WERI-Rb-1 (cell line): Measurements from ENCODE around the gene ARHGEF4.

ENCODE experiments used
- DNase-seq: peaks from one replicate; pipeline ENCODE4 v3.0.0-alpha.2; 2020
- H3K27ac ChIP-seq: fragments of 250-450 bp; sonication (Bioruptor Pico); 2 replicates; pipeline ENCODE4 v1.5.1; 2020; ENCODE audit warnings: mild to moderate bottlenecking, moderate library complexity
- H3K27me3 ChIP-seq: fragments of 250-450 bp; sonication (Bioruptor Pico); 2 replicates; pipeline ENCODE4 v1.5.1; 2021; ENCODE audit warnings: mild to moderate bottlenecking, low read depth, moderate library complexity; ENCODE audit not compliant: insufficient read depth, severe bottlenecking
- H3K36me3 ChIP-seq: fragments of 250-450 bp; sonication (Bioruptor Pico); 2 replicates; pipeline ENCODE4 v1.5.1; 2020; ENCODE audit warnings: mild to moderate bottlenecking, moderate library complexity
- H3K4me3 ChIP-seq: 2 replicates; pipeline ENCODE4 v1.5.1; 2011; ENCODE audit warnings: low read depth, mild to moderate bottlenecking, control low read depth, low read length
- H3K9me3 ChIP-seq: fragments of 250-450 bp; sonication (Bioruptor Pico); 2 replicates; pipeline ENCODE4 v1.5.1; 2021; ENCODE audit warnings: mild to moderate bottlenecking, moderate library complexity; ENCODE audit not compliant: severe bottlenecking
- TF ChIP-seq, protein P1 (sequence below): IDR thresholded peaks from 2 replicates; pipeline ENCODE4 v1.5.1; 2011; ENCODE audit warnings: low read depth, mild to moderate bottlenecking, control low read depth, inconsistent platforms, low read length

ARHGEF4 gene

DNA sequence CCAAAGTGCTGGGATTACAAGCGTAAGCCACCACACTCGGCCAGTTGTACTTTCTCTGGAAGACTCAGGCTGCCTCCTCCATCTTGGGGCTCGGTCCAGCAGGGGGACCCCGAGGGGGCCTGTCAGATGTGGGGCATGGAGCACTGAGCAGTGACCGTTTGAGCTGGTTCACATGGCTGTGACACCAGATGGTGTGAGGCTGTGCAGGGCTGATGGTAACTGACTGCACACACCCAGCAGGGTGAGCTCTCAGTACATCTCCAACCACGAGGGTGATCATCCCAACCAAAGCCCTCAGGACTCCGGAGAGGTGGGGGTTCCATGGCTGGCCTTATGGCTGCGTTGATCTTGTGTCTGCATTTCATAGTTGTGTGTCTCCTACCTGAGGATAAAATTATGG, 193.1 kb downstream of the ARHGEF4 start:
- no peak for DNase-seq

DNA sequence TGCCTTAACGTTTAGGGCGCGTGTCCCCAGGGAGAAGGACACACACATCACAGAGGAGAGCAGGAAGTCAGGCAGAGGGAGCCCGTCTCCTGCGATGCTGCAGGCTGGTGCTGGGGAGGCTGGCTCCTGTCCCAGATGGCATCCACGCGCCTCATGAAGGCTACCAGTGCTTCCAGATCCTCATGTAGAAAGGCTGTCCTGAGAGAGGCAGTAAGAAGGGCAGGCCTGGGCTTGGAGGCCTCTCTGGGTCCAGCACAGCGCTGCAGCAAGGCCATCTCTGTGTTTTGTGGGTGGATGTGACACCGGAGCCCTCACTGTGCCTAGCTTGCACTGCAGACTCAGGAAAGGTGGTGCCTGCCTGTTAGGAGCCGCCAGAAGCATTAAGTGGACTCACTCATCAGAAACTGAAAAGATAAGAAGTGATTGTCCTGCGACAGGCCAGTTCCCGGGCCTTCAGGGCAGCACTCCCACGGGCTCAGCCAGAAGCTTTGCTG, 193.8 kb downstream of the ARHGEF4 start:
- DNase-seq: no peak
- H3K36me3 ChIP-seq: no peaks in the 10 kb centered on the region
- no peak overlapping the region for H3K27ac ChIP-seq
- TF ChIP-seq, protein P1, sequence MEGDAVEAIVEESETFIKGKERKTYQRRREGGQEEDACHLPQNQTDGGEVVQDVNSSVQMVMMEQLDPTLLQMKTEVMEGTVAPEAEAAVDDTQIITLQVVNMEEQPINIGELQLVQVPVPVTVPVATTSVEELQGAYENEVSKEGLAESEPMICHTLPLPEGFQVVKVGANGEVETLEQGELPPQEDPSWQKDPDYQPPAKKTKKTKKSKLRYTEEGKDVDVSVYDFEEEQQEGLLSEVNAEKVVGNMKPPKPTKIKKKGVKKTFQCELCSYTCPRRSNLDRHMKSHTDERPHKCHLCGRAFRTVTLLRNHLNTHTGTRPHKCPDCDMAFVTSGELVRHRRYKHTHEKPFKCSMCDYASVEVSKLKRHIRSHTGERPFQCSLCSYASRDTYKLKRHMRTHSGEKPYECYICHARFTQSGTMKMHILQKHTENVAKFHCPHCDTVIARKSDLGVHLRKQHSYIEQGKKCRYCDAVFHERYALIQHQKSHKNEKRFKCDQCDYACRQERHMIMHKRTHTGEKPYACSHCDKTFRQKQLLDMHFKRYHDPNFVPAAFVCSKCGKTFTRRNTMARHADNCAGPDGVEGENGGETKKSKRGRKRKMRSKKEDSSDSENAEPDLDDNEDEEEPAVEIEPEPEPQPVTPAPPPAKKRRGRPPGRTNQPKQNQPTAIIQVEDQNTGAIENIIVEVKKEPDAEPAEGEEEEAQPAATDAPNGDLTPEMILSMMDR: no peak
- H3K27me3 ChIP-seq: no peaks in the 10 kb centered on the region
- peaks cover 6% of the 10 kb centered on the region for H3K9me3 ChIP-seq
- H3K4me3 ChIP-seq: no peak overlapping the region

More for the DNA sequence above, 193.1 kb downstream of the ARHGEF4 start:
- Histone ChIP-seq H3K27ac (no peak overlapping the region), H3K4me3 (no peak overlapping the region), H3K27me3 (no peaks in the 10 kb centered on the region), H3K9me3 (peaks cover 6% of the 10 kb centered on the region), H3K36me3 (no peaks in the 10 kb centered on the region)
- TF ChIP-seq, protein P1: no peak

DNA sequence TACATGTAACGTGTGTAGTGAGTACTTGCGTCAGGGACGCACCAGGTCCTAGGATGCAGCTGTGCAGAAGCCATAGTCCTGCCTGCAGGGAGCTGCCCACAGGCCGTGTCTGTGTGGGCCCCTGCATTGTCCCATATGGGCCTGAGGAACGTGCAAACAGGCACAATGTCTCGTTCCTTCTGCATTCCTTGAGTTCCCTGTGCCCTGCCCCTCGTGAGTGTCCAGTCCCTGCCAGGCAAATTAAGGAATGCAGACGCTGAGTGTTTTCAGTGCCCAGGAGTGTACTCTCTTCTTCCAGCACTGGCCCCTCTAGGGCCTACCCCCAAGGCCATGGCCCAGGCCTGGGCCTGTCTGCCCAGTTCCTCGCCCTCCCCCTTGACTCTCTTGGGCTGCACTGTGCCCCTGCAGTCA, 194.7 kb downstream of the ARHGEF4 start:
- no peaks in the 10 kb centered on the region for H3K27me3 ChIP-seq
- no peak for DNase-seq
- TF ChIP-seq, protein P1: no peak
- H3K4me3 ChIP-seq: no peak overlapping the region
- no peak overlapping the region for H3K27ac ChIP-seq
- no peaks in the 10 kb centered on the region for H3K36me3 ChIP-seq
- H3K9me3 ChIP-seq: peaks cover 6% of the 10 kb centered on the region

- Histone ChIP-seq H3K36me3 (no peaks in the 10 kb centered on the region), H3K4me3 (no peak overlapping the region), H3K27ac (no peak overlapping the region), H3K9me3 (peaks cover 6% of the 10 kb centered on the region), H3K27me3 (no peaks in the 10 kb centered on the region)
- TF ChIP-seq, protein P1: 0 out of 2 replicates have a peak, but pooled peaks have one; percentile 3
- no peak for DNase-seq
Observed at GRCh38 chr2:131031875-131032274, 195.2 kb downstream of the ARHGEF4 start.

GRCh38 chr2:131032393-131032836, 195.7 kb downstream of the ARHGEF4 start:
- H3K36me3 ChIP-seq: no peaks in the 10 kb centered on the region
- DNase-seq: no peak
- H3K27ac ChIP-seq: no peak overlapping the region
- H3K27me3 ChIP-seq: no peaks in the 10 kb centered on the region
- H3K4me3 ChIP-seq: no peak overlapping the region
- TF ChIP-seq, protein P1: no peak
- peaks cover 3% of the 10 kb centered on the region for H3K9me3 ChIP-seq

- no peak for DNase-seq
- Histone ChIP-seq H3K27ac (no peak overlapping the region), H3K36me3 (no peaks in the 10 kb centered on the region), H3K9me3 (no peaks in the 10 kb centered on the region), H3K4me3 (no peak overlapping the region), H3K27me3 (no peaks in the 10 kb centered on the region)
- TF ChIP-seq, protein P1: no peak
Observed at GRCh38 chr2:131033786-131034121, 197.0 kb downstream of the ARHGEF4 start.
